Mesenchymal stem cell (in vitro differentiated cells and primary cell): ENCODE results near the gene KCNMB2.

ENCODE experiments used
- DNase-seq: peaks from one replicate; pipeline ENCODE4 v3.0.0-alpha.2; 2013
- H2AFZ ChIP-seq: one replicate; pipeline ENCODE4 v1.6.1; 2013; ENCODE audit warnings: low read depth, mild to moderate bottlenecking, control low read depth, inconsistent platforms, low read length, moderate library complexity
- H2AK5ac ChIP-seq: 2 replicates; pipeline ENCODE4 v1.6.1; 2013; ENCODE audit warnings: low read length, moderate library complexity, mild to moderate bottlenecking, inconsistent platforms; ENCODE audit not compliant: severe bottlenecking
- H2BK120ac ChIP-seq: one replicate; pipeline ENCODE4 v1.6.1; 2013; ENCODE audit warnings: low read depth, mild to moderate bottlenecking, inconsistent platforms, low read length, moderate library complexity
- H2BK12ac ChIP-seq, 2 experiments: one replicate each; pipeline ENCODE4 v1.6.1; 2013; ENCODE audit warnings: inconsistent platforms in 2 of 2, low read length in 2 of 2, mild to moderate bottlenecking in 2 of 2, moderate library complexity in 2 of 2, control low read depth in 1 of 2
- H2BK15ac ChIP-seq: one replicate; pipeline ENCODE4 v1.6.1; 2013; ENCODE audit warnings: mild to moderate bottlenecking, low read depth, inconsistent platforms; ENCODE audit not compliant: poor library complexity, severe bottlenecking
- H2BK5ac ChIP-seq: 2 replicates; pipeline ENCODE4 v1.6.1; 2013; ENCODE audit warnings: low read depth, mild to moderate bottlenecking, low read length, control low read depth, inconsistent platforms; ENCODE audit not compliant: poor library complexity, severe bottlenecking
- H3K14ac ChIP-seq, 2 experiments: one replicate each; pipeline ENCODE4 v1.6.1; 2013; ENCODE audit warnings: inconsistent platforms in 2 of 2, low read length in 2 of 2, control low read depth in 1 of 2, mild to moderate bottlenecking in 1 of 2, moderate library complexity in 1 of 2
- H3K18ac ChIP-seq, 2 experiments: one replicate each; pipeline ENCODE4 v1.6.1; 2013; ENCODE audit warnings: inconsistent platforms in 2 of 2, low read length in 2 of 2, control low read depth in 1 of 2, low read depth in 1 of 2, mild to moderate bottlenecking in 1 of 2
- H3K23ac ChIP-seq, 2 experiments: one replicate each; pipeline ENCODE4 v1.6.1; 2013; ENCODE audit warnings: inconsistent platforms in 2 of 2, low read length in 2 of 2, mild to moderate bottlenecking in 2 of 2, moderate library complexity in 2 of 2, control low read depth in 1 of 2
- H3K27ac ChIP-seq: 2 replicates; pipeline ENCODE4 v1.5.1; 2013; ENCODE audit warnings: mild to moderate bottlenecking, moderate library complexity, low read length, control low read depth, inconsistent platforms; ENCODE audit not compliant: poor library complexity, severe bottlenecking
- H3K27me3 ChIP-seq, 2 experiments: 2 replicates each; pipeline versions ENCODE4 v1.6.1 to v1.7.0; 2013; ENCODE audit warnings: low read length in 2 of 2, mild to moderate bottlenecking in 2 of 2, moderate library complexity in 2 of 2, control low read depth in 1 of 2, inconsistent platforms in 1 of 2; ENCODE audit not compliant: control insufficient read depth in 1 of 2, insufficient read depth in 1 of 2
- H3K36me3 ChIP-seq, 2 experiments: 2 replicates each; pipeline versions ENCODE4 v1.6.1 to v1.7.0; 2013; ENCODE audit warnings: low read length in 2 of 2, control low read depth in 1 of 2, inconsistent platforms in 1 of 2, low read depth in 1 of 2, mild to moderate bottlenecking in 1 of 2; ENCODE audit not compliant: insufficient read depth in 2 of 2, control insufficient read depth in 1 of 2
- H3K4ac ChIP-seq, 2 experiments: one replicate each; pipeline ENCODE4 v1.6.1; 2013; ENCODE audit warnings: inconsistent platforms in 2 of 2, low read length in 2 of 2, mild to moderate bottlenecking in 2 of 2, moderate library complexity in 2 of 2, control low read depth in 1 of 2, low read depth in 1 of 2
- H3K4me1 ChIP-seq: 2 replicates; pipeline ENCODE4 v1.6.1; 2013; ENCODE audit warnings: low read depth, low read length, control low read depth; ENCODE audit not compliant: control insufficient read depth, insufficient read depth
- H3K4me2 ChIP-seq: 2 replicates; pipeline ENCODE4 v1.6.1; 2013; ENCODE audit warnings: low read length, mild to moderate bottlenecking, inconsistent platforms; ENCODE audit not compliant: poor library complexity, severe bottlenecking
- H3K4me3 ChIP-seq, 2 experiments: 2 replicates each; pipeline versions ENCODE4 v1.5.1 to v1.7.0; 2013; ENCODE audit warnings: low read length in 2 of 2, mild to moderate bottlenecking in 2 of 2, control low read depth in 1 of 2, low read depth in 1 of 2; ENCODE audit not compliant: insufficient read depth in 1 of 2
- H3K79me1 ChIP-seq: replicated peaks from 2 replicates; pipeline ENCODE4 v1.6.1; 2013; ENCODE audit warnings: mild to moderate bottlenecking, control low read depth, low read length, inconsistent platforms; ENCODE audit not compliant: poor library complexity, severe bottlenecking
- H3K9ac ChIP-seq: 2 replicates; pipeline ENCODE4 v1.7.0; 2013; ENCODE audit warnings: mild to moderate bottlenecking, low read length, moderate library complexity
- H3K9me3 ChIP-seq: 2 replicates; pipeline ENCODE4 v1.7.0; 2013; ENCODE audit warnings: mild to moderate bottlenecking, low read length; ENCODE audit not compliant: control insufficient read depth
- H4K8ac ChIP-seq: one replicate; pipeline ENCODE4 v1.6.1; 2013; ENCODE audit warnings: inconsistent platforms, mild to moderate bottlenecking, low read length, moderate library complexity
- H4K91ac ChIP-seq: one replicate; pipeline ENCODE4 v1.6.1; 2013; ENCODE audit warnings: mild to moderate bottlenecking, low read length, inconsistent platforms
- WGBS: methylation state at CpG from one replicate; pipeline ENCODE4 v1.1.7; 2013; ENCODE audit warnings: mixed read lengths; 5-methylcytosine and 5-hydroxymethylcytosine counted together

Gene KCNMB2

GRCh38 chr3:178500631-178501030 is 35.6 kb upstream of the KCNMB2 start:
- Histone ChIP-seq H3K79me1 (no peaks in the 10 kb centered on the region), H3K4me3 (no peak overlapping the region), H3K9ac (no peak overlapping the region), H3K18ac (peak overlapping the region in 1 of 2 experiments; percentile 57), H4K91ac (no peak overlapping the region), H2BK5ac (no peak overlapping the region), H2BK120ac (no peak overlapping the region), H3K4me2 (no peak overlapping the region), H3K4me1 (no peaks in the 10 kb centered on the region), H2AK5ac (no peak overlapping the region), H3K4ac (no peak overlapping the region), H3K9me3 (no peaks in the 10 kb centered on the region), H3K27ac (no peak overlapping the region), H2BK15ac (no peak overlapping the region), H3K23ac (no peak overlapping the region), H4K8ac (no peak overlapping the region), H3K27me3 (no peaks in the 10 kb centered on the region), H3K14ac (no peak overlapping the region), H3K36me3 (no peaks in the 10 kb centered on the region), H2AFZ (no peak overlapping the region), H2BK12ac (peak overlapping the region in 1 of 2 experiments; percentile 68)
- WGBS = 95% methylated on average over 9 of the region's 9 CpGs
- DNase-seq = peak; percentile 24

DNA sequence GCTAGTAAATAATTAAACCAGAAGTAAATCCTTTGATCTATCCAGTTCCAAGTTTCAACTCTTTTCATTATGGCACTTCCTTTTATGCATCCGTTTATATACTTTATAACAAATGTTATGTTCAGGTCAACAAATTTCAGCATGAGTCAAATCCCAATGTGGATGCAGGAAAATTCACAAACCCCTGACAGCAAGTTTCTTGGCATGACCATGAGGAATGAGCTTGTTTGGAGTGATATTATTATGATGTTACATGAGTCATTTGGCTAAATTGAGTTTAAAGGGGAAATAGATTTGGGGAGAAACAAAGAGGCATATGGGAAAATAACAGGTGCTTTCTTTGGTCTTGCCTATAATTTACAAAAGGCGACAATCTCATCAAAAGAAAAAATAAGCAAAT is 32.1 kb upstream of the KCNMB2 start:
- no peak overlapping the region for H3K27ac ChIP-seq
- no peak overlapping the region for H2AK5ac ChIP-seq
- H2BK15ac ChIP-seq = no peak overlapping the region
- H3K23ac ChIP-seq = no peak overlapping the region
- no peak overlapping the region for H3K4ac ChIP-seq
- no peak overlapping the region for H4K8ac ChIP-seq
- H2BK120ac ChIP-seq = no peak overlapping the region
- WGBS = 69% methylated on average over 1 of the region's 2 CpGs
- H2BK12ac ChIP-seq = no peak overlapping the region
- DNase-seq = no peak
- H3K4me2 ChIP-seq = no peak overlapping the region
- H3K4me3 ChIP-seq = no peak overlapping the region
- no peaks in the 10 kb centered on the region for H3K79me1 ChIP-seq
- no peak overlapping the region for H3K18ac ChIP-seq
- no peaks in the 10 kb centered on the region for H3K36me3 ChIP-seq
- no peak overlapping the region for H3K9ac ChIP-seq
- no peak overlapping the region for H2AFZ ChIP-seq
- no peak overlapping the region for H3K14ac ChIP-seq
- no peak overlapping the region for H2BK5ac ChIP-seq
- H4K91ac ChIP-seq = no peak overlapping the region
- H3K9me3 ChIP-seq = no peaks in the 10 kb centered on the region
- no peaks in the 10 kb centered on the region for H3K27me3 ChIP-seq
- H3K4me1 ChIP-seq = no peaks in the 10 kb centered on the region

GRCh38 chr3:178505832-178506231 is 30.4 kb upstream of the KCNMB2 start:
- H3K14ac ChIP-seq = no peak overlapping the region
- no peaks in the 10 kb centered on the region for H3K9me3 ChIP-seq
- H2AFZ ChIP-seq = no peak overlapping the region
- DNase-seq = no peak
- no peak overlapping the region for H2BK15ac ChIP-seq
- H2BK5ac ChIP-seq = no peak overlapping the region
- H3K4me1 ChIP-seq = no peaks in the 10 kb centered on the region
- 92% methylated on average over 3 of the region's 3 CpGs for WGBS
- H3K4me2 ChIP-seq = no peak overlapping the region
- no peak overlapping the region for H4K91ac ChIP-seq
- no peak overlapping the region for H3K27ac ChIP-seq
- H2BK12ac ChIP-seq = no peak overlapping the region
- no peak overlapping the region for H3K9ac ChIP-seq
- no peak overlapping the region for H3K18ac ChIP-seq
- no peaks in the 10 kb centered on the region for H3K79me1 ChIP-seq
- H3K27me3 ChIP-seq = no peaks in the 10 kb centered on the region
- no peak overlapping the region for H4K8ac ChIP-seq
- no peaks in the 10 kb centered on the region for H3K36me3 ChIP-seq
- no peak overlapping the region for H3K4ac ChIP-seq
- no peak overlapping the region for H3K23ac ChIP-seq
- H2BK120ac ChIP-seq = no peak overlapping the region
- no peak overlapping the region for H2AK5ac ChIP-seq
- no peak overlapping the region for H3K4me3 ChIP-seq

- peak overlapping the region; percentile 6 for H2AFZ ChIP-seq
- no peak overlapping the region for H2BK5ac ChIP-seq
- H4K8ac ChIP-seq = no peak overlapping the region
- 76% methylated on average over 4 of the region's 5 CpGs for WGBS
- H3K18ac ChIP-seq = peak overlapping the region; percentile 63 to 74
- H3K27ac ChIP-seq = no peak overlapping the region
- no peak overlapping the region for H3K14ac ChIP-seq
- DNase-seq = peak; percentile 22
- no peak overlapping the region for H3K9ac ChIP-seq
- H3K9me3 ChIP-seq = no peaks in the 10 kb centered on the region
- H3K27me3 ChIP-seq = no peaks in the 10 kb centered on the region
- H2BK120ac ChIP-seq = peak overlapping the region; percentile 68
- peak overlapping the region; percentile 17 to 72 for H2BK12ac ChIP-seq
- no peak overlapping the region for H3K4ac ChIP-seq
- H3K79me1 ChIP-seq = no peaks in the 10 kb centered on the region
- H3K4me2 ChIP-seq = no peak overlapping the region
- no peak overlapping the region for H3K23ac ChIP-seq
- H4K91ac ChIP-seq = peak overlapping the region; percentile 45
- no peak overlapping the region for H2BK15ac ChIP-seq
- no peak overlapping the region for H2AK5ac ChIP-seq
- H3K4me3 ChIP-seq = no peak overlapping the region
- no peaks in the 10 kb centered on the region for H3K36me3 ChIP-seq
- no peaks in the 10 kb centered on the region for H3K4me1 ChIP-seq
These were observed 28.5 kb upstream of the KCNMB2 start for GRCh38 chr3:178507507-178508442.
